Measurements from ENCODE around the gene THY1. TPM values are rescaled to one million over a fixed set of nuclear protein-coding genes. Genes with fewer than 3 reads are reported as not detected.
A peak's percentile ranks its signal among the peaks of the same experiment; 100 is the strongest.

Gene THY1
- total and polyA plus RNA-seq, 9 of the 15 experiments (the other 6 are each of a cell fraction or from before 2014, with no cell fraction given): 0.07 to 0.40 (median 0.16) TPM; not detected in 5

- Histone ChIP-seq H3K27me3 (ENCODE audit: control insufficient read depth in 2 of 2, insufficient read depth in 2 of 2, low read length in 2 of 2) (no peaks in the 10 kb centered on the region), H3K9me1 (ENCODE audit: control insufficient read depth, insufficient read depth, low read length) (no peaks in the 10 kb centered on the region), H3K9ac (ENCODE audit: insufficient read depth in 1 of 2, low read depth in 2 of 2, low read length in 2 of 2) (0 out of 4 replicates have a peak overlapping the region, but pooled peaks of 1 of the 2 experiments have one; percentile 11), H2AFZ (ENCODE audit: low read depth, low read length) (no peak overlapping the region), H3K79me2 (ENCODE audit: control insufficient read depth, insufficient read depth, low read length) (peaks cover 7% of the 10 kb centered on the region; the same call in 1 of the 3 replicates), H3K4me2 (ENCODE audit: insufficient read depth, low read length) (no peak overlapping the region), H3K36me3 (ENCODE audit: control insufficient read depth, insufficient read depth, low read length) (peaks cover 27% of the 10 kb centered on the region; the same call in 1 of the 3 replicates), H3K27ac (ENCODE audit: extremely low read depth, low read depth, low read length) (no peak overlapping the region), H3K4me3 (no peak overlapping the region), H4K20me1 (replicated peaks; ENCODE audit: control insufficient read depth, insufficient read depth, low read length) (peaks cover 5% of the 10 kb centered on the region; the same call in 1 of the 2 replicates), H3K4me1 (replicated peaks in 1 of 2; ENCODE audit: control insufficient read depth in 2 of 2, insufficient read depth in 2 of 2, low read length in 2 of 2) (peaks cover 64 to 77% of the 10 kb centered on the region in 2 experiments), H3K9me3 (replicated peaks; ENCODE audit: control insufficient read depth, insufficient read depth, low read depth, low read length) (no peaks in the 10 kb centered on the region)
- in situ Hi-C loops (cut with MboI): no loop called here
- FAIRE-seq (no peak), ATAC-seq (no peak), DNase-seq (ENCODE audit: extremely low read depth in 1 of 4, low spot score in 3 of 4) (no peak)
- no TSS peak for BruUV-seq (replicated peaks)
- intact Hi-C loops (cut with micrococcal nuclease): loop anchor here (5.0 kb wide), 1 partner anchor 35 kb away; no protein-coding TSS in a partner anchor
- POLR2A ChIA-PET: interaction anchor here (0.5 to 1.4 kb wide), 4 partner anchors 11 to 1858 kb away, joined by 3 to 4 read pairs (median 3); no protein-coding TSS in a partner anchor
- no peak for TF ChIP-seq KDM5B (IDR thresholded peaks at IDR 0.05; ENCODE audit: insufficient replicate concordance, low read depth, low read length)
- no peak for TF ChIP-seq TAF15 (IDR thresholded peaks at IDR 0.05; ENCODE audit: low read depth, low read length)
- WGBS (ENCODE audit: insufficient coverage, low coverage, missing lambda C conversion rate): 92% methylated on average over 22 of the region's 26 CpGs
- CTCF ChIA-PET (ENCODE audit: low intra/inter-chr PET ratio): interaction anchor here (0.5 to 5.9 kb wide), 2 partner anchors 16 to 103 kb away, joined by 3 to 41 read pairs; no protein-coding TSS in a partner anchor
Observed at GRCh38 chr11:119372260-119373058, 50.5 kb downstream of the THY1 start.

- no TSS peak for BruUV-seq (replicated peaks)
- no peak overlapping the region for H3K4me3 ChIP-seq
- ATAC-seq (no peak), DNase-seq (ENCODE audit: extremely low read depth in 1 of 4, low spot score in 3 of 4) (no peak), FAIRE-seq (no peak)
- POLR2A ChIA-PET: interaction anchor here (0.6 kb wide), 1 partner anchor 13 kb away, joined by 3 read pairs; no protein-coding TSS in a partner anchor
- H3K4me1 ChIP-seq (replicated peaks in 1 of 2; ENCODE audit: control insufficient read depth in 2 of 2, insufficient read depth in 2 of 2, low read length in 2 of 2): peaks cover 63 to 74% of the 10 kb centered on the region in 2 experiments
- WGBS (ENCODE audit: insufficient coverage, low coverage, missing lambda C conversion rate): 76% methylated on average over 8 of the region's 8 CpGs
- H3K4me2 ChIP-seq (ENCODE audit: insufficient read depth, low read length): no peak overlapping the region
- H3K9me3 ChIP-seq (replicated peaks; ENCODE audit: control insufficient read depth, insufficient read depth, low read depth, low read length): no peaks in the 10 kb centered on the region
- peaks cover 3% of the 10 kb centered on the region; the same call in 1 of the 3 replicates for H3K79me2 ChIP-seq (ENCODE audit: control insufficient read depth, insufficient read depth, low read length)
- no peak overlapping the region for H3K27ac ChIP-seq (ENCODE audit: extremely low read depth, low read depth, low read length)
- peaks cover 5% of the 10 kb centered on the region; the same call in 1 of the 2 replicates for H4K20me1 ChIP-seq (replicated peaks; ENCODE audit: control insufficient read depth, insufficient read depth, low read length)
- in situ Hi-C loops (cut with MboI): no loop called here
- H3K36me3 ChIP-seq (ENCODE audit: control insufficient read depth, insufficient read depth, low read length): peaks cover 24% of the 10 kb centered on the region; the same call in 1 of the 3 replicates
- H3K27me3 ChIP-seq (ENCODE audit: control insufficient read depth in 2 of 2, insufficient read depth in 2 of 2, low read length in 2 of 2): no peaks in the 10 kb centered on the region
- CTCF ChIA-PET (ENCODE audit: low intra/inter-chr PET ratio): interaction anchor here (5.9 kb wide), 1 partner anchor 16 kb away, joined by 41 read pairs; no protein-coding TSS in a partner anchor
- no peak overlapping the region for H3K9ac ChIP-seq (ENCODE audit: insufficient read depth in 1 of 2, low read depth in 2 of 2, low read length in 2 of 2)
- no peak overlapping the region for H2AFZ ChIP-seq (ENCODE audit: low read depth, low read length)
- H3K9me1 ChIP-seq (ENCODE audit: control insufficient read depth, insufficient read depth, low read length): no peaks in the 10 kb centered on the region
- intact Hi-C loops (cut with micrococcal nuclease): loop anchor here (5.0 kb wide), 1 partner anchor 34 kb away; no protein-coding TSS in a partner anchor
- TF ChIP-seq ZNF407 (IDR thresholded peaks at IDR 0.05; ENCODE audit: low read depth) (no peak), EGR1 (conservative IDR thresholded peaks at IDR 0.05) (peak; percentile 71)
Observed at GRCh38 chr11:119371778-119372182, 51.2 kb downstream of the THY1 start.
